ENCODE data around the gene C12orf56. TPM values are rescaled to one million over a fixed set of nuclear protein-coding genes. Genes with fewer than 3 reads are reported as not detected.
"Not testable (repeated sequence)": the region's sequence is repeated elsewhere in the genome, so short reads cannot be mapped to it uniquely, and the experiment has no call there.

C12orf56 gene
- total and polyA plus RNA-seq, 4 donors: 0.25 TPM; not detected in 3

DNA sequence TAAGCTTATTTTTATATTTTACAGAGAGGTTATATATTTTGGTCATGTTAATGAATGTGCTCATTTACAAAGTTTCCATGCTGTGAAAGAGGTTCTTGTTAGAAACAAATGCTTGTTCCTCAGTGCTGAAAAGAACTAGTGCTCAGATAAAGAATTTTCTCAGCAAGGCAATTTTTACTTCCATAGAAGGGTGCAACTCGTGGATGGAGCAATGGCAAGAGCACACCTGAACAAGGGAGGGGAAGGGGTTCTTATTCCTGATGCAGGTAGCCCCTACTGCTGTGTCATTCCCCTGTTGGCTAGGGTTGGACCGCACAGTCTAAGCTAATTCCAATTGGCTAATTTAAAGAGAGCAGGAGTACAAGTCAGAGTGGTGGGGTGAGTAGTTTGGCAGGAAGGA is 34.3 kb downstream of the C12orf56 start:
- H3K9me3 ChIP-seq (ENCODE audit: control insufficient read depth, low read length); H3K4me1 ChIP-seq (ENCODE audit: control insufficient read depth in 1 of 2, insufficient read depth in 2 of 2, low read length in 2 of 2); H3K27me3 ChIP-seq (ENCODE audit: control insufficient read depth in 1 of 2, insufficient read depth in 2 of 2, low read length in 1 of 2); ATAC-seq (ENCODE audit: low FRiP score); H3K4me3 ChIP-seq (ENCODE audit: low read length in 2 of 2); H3K27ac ChIP-seq (ENCODE audit: low read depth in 1 of 2, low read length in 2 of 2); intact Hi-C loops (cut with DNase I); H3K36me3 ChIP-seq (ENCODE audit: control insufficient read depth in 1 of 2, insufficient read depth in 2 of 2, low read length in 1 of 2); DNase-seq: not testable (repeated sequence)
- 80 to 87% methylated on average over 2 of the region's 2 CpGs for WGBS, 2 donors

DNA sequence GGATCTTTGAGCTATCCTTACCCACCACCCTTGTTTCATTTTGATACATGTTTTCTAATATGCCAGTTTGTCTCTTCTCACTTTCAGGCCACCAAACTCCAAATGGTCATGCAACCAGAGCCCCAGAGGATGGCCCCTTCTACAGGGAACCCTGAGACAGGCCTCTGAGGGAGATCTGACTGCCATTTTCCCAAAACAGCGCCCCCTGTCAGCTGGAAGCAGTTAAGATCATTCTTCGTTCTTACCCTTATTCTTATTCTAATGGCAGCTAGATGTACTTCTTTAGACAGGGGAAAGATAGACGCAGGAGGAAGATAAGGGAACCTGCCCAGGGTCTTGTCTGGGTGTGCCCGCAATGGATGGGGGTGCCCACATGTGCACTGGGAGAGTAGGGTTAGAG is 38.4 kb downstream of the C12orf56 start:
- no peak for DNase-seq
- Histone ChIP-seq H3K36me3 (ENCODE audit: control insufficient read depth in 1 of 2, insufficient read depth in 2 of 2, low read length in 1 of 2) (no peaks in the 10 kb centered on the region), H3K4me1 (ENCODE audit: control insufficient read depth in 1 of 2, insufficient read depth in 2 of 2, low read length in 2 of 2) (no peaks in the 10 kb centered on the region), H3K9me3 (ENCODE audit: control insufficient read depth, low read length) (peaks cover 2% of the 10 kb centered on the region), H3K27ac (ENCODE audit: low read depth in 1 of 2, low read length in 2 of 2) (no peak overlapping the region), H3K4me3 (ENCODE audit: low read length in 2 of 2) (no peak overlapping the region), H3K27me3 (ENCODE audit: control insufficient read depth in 1 of 2, insufficient read depth in 2 of 2, low read length in 1 of 2) (no peaks in the 10 kb centered on the region)
- intact Hi-C loops (cut with DNase I): no loop called here
- 72% methylated on average over 4 of the region's 4 CpGs for WGBS, 2 donors
- ATAC-seq (ENCODE audit: low FRiP score): no peak

GRCh38 chr12:64351265-64351664 is 39.3 kb downstream of the C12orf56 start:
- no peak overlapping the region for H3K4me3 ChIP-seq (ENCODE audit: low read length in 2 of 2)
- WGBS, 2 donors: 90 to 96% methylated on average over 5 of the region's 5 CpGs
- intact Hi-C loops (cut with DNase I): no loop called here
- H3K27ac ChIP-seq (ENCODE audit: low read depth in 1 of 2, low read length in 2 of 2): no peak overlapping the region
- ATAC-seq (ENCODE audit: low FRiP score) (no peak), DNase-seq (no peak)
- H3K36me3 ChIP-seq (ENCODE audit: control insufficient read depth in 1 of 2, insufficient read depth in 2 of 2, low read length in 1 of 2): no peaks in the 10 kb centered on the region
- H3K9me3 ChIP-seq (ENCODE audit: control insufficient read depth, low read length): peaks cover 2% of the 10 kb centered on the region
- no peaks in the 10 kb centered on the region for H3K27me3 ChIP-seq (ENCODE audit: control insufficient read depth in 1 of 2, insufficient read depth in 2 of 2, low read length in 1 of 2)
- no peaks in the 10 kb centered on the region for H3K4me1 ChIP-seq (ENCODE audit: control insufficient read depth in 1 of 2, insufficient read depth in 2 of 2, low read length in 2 of 2)

DNA sequence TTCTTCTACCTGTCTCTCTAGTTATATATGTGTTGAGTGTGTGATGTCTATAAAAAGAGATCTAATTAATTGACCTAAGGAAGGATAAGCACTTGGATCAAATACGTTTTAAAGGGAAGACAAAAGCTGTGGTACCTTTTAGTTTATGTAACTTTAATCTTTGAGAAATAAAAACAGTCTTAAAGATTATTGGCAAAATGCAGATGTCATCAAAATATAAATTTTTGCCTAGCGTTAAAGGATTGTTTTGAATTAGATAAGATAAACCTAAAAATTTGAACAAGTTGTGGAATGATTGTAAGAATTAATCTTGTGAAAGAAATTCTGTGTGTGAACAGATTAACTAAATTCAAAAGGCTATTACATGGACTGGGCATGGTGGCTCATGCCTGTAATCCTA is 42.9 kb downstream of the C12orf56 start:
- Histone ChIP-seq H3K27me3 (ENCODE audit: control insufficient read depth in 1 of 2, insufficient read depth in 2 of 2, low read length in 1 of 2) (no peaks in the 10 kb centered on the region), H3K9me3 (ENCODE audit: control insufficient read depth, low read length) (peaks cover 4% of the 10 kb centered on the region), H3K4me1 (ENCODE audit: control insufficient read depth in 1 of 2, insufficient read depth in 2 of 2, low read length in 2 of 2) (no peaks in the 10 kb centered on the region), H3K36me3 (ENCODE audit: control insufficient read depth in 1 of 2, insufficient read depth in 2 of 2, low read length in 1 of 2) (no peaks in the 10 kb centered on the region), H3K27ac (ENCODE audit: low read depth in 1 of 2, low read length in 2 of 2) (no peak overlapping the region), H3K4me3 (ENCODE audit: low read length in 2 of 2) (no peak overlapping the region)
- intact Hi-C loops (cut with DNase I): no loop called here
- DNase-seq: no peak
- WGBS, 2 donors: 35 to 36% methylated on average over 2 of the region's 2 CpGs
- no peak for ATAC-seq (ENCODE audit: low FRiP score)

DNA sequence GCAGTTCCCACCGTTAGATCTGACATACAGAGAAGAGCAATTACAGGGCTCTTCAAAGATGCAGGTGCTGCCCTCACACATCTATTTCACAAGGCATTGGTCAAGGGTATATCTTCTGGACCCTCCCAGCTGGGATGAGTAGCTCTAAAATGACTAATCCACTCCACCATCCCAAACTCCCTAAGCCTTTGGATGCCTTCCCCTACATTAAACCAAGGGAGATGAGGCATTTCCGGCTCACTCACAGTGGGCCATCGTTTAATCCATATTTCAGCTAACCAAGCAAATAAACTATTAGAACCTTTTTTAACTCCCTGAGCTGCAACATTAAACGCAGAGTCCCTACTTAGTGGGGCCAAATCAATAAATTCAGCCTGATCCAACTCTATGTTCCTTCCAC is 45.9 kb downstream of the C12orf56 start:
- intact Hi-C loops (cut with DNase I); H3K9me3 ChIP-seq (ENCODE audit: control insufficient read depth, low read length); DNase-seq; H3K27me3 ChIP-seq (ENCODE audit: control insufficient read depth in 1 of 2, insufficient read depth in 2 of 2, low read length in 1 of 2); H3K36me3 ChIP-seq (ENCODE audit: control insufficient read depth in 1 of 2, insufficient read depth in 2 of 2, low read length in 1 of 2); ATAC-seq (ENCODE audit: low FRiP score); H3K27ac ChIP-seq (ENCODE audit: low read depth in 1 of 2, low read length in 2 of 2); H3K4me3 ChIP-seq (ENCODE audit: low read length in 2 of 2); H3K4me1 ChIP-seq (ENCODE audit: control insufficient read depth in 1 of 2, insufficient read depth in 2 of 2, low read length in 2 of 2): not testable (repeated sequence)
- WGBS, 2 donors: 87 to 90% methylated on average over 4 of the region's 4 CpGs

GRCh38 chr12:64340546-64340945 is 50.0 kb downstream of the C12orf56 start:
- intact Hi-C loops (cut with DNase I); H3K27ac ChIP-seq (ENCODE audit: low read depth in 1 of 2, low read length in 2 of 2); H3K9me3 ChIP-seq (ENCODE audit: control insufficient read depth, low read length); DNase-seq; H3K4me3 ChIP-seq (ENCODE audit: low read length in 2 of 2); ATAC-seq (ENCODE audit: low FRiP score); H3K36me3 ChIP-seq (ENCODE audit: control insufficient read depth in 1 of 2, insufficient read depth in 2 of 2, low read length in 1 of 2); H3K27me3 ChIP-seq (ENCODE audit: control insufficient read depth in 1 of 2, insufficient read depth in 2 of 2, low read length in 1 of 2); H3K4me1 ChIP-seq (ENCODE audit: control insufficient read depth in 1 of 2, insufficient read depth in 2 of 2, low read length in 2 of 2): not testable (repeated sequence)
- 73 to 79% methylated on average over 2 of the region's 2 CpGs for WGBS, 2 donors

DNA sequence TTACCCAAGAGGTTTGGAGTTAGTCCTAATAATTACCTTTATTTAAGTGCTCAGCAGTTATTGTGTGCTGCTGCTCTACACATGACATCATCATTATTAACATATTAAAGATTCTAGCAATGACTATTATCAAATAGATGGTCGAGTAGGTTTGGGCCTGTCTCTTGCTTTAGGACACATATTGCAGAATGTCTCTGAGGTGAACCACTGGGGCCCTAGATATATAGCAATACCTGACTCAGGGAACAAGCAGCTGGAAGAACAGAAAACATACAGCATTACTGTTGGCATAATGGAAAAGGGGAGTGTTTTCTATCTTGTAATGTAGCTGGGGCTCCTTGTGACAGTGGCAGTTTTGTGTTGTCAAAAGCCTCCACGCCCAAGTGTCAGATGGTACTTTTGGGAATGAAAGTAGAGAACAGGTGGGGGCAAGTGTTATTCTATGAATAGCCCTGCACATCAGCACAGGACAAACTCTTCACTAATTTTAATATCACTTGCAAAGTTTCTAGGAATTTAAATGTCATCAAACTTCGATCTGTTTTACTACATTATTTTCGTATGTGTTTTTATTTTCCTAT is 54.6 kb downstream of the C12orf56 start:
- 73 to 80% methylated on average over 4 of the region's 4 CpGs for WGBS, 2 donors

GRCh38 chr12:64332938-64333337 is 57.6 kb downstream of the C12orf56 start:
- Histone ChIP-seq H3K4me1 (ENCODE audit: control insufficient read depth in 1 of 2, insufficient read depth in 2 of 2, low read length in 2 of 2) (no peaks in the 10 kb centered on the region), H3K27me3 (ENCODE audit: control insufficient read depth in 1 of 2, insufficient read depth in 2 of 2, low read length in 1 of 2) (no peaks in the 10 kb centered on the region), H3K36me3 (ENCODE audit: control insufficient read depth in 1 of 2, insufficient read depth in 2 of 2, low read length in 1 of 2) (no peaks in the 10 kb centered on the region), H3K4me3 (ENCODE audit: low read length in 2 of 2) (no peak overlapping the region), H3K9me3 (ENCODE audit: control insufficient read depth, low read length) (no peaks in the 10 kb centered on the region), H3K27ac (ENCODE audit: low read depth in 1 of 2, low read length in 2 of 2) (no peak overlapping the region)
- ATAC-seq (ENCODE audit: low FRiP score) (no peak), DNase-seq (no peak)
- 87 to 92% methylated on average over 2 of the region's 2 CpGs for WGBS, 2 donors
- intact Hi-C loops (cut with DNase I): no loop called here

More for the DNA sequence above, 54.6 kb downstream of the C12orf56 start:
- Histone ChIP-seq H3K36me3 (ENCODE audit: control insufficient read depth in 1 of 2, insufficient read depth in 2 of 2, low read length in 1 of 2) (no peaks in the 10 kb centered on the region), H3K27me3 (ENCODE audit: control insufficient read depth in 1 of 2, insufficient read depth in 2 of 2, low read length in 1 of 2) (no peaks in the 10 kb centered on the region), H3K4me1 (ENCODE audit: control insufficient read depth in 1 of 2, insufficient read depth in 2 of 2, low read length in 2 of 2) (no peaks in the 10 kb centered on the region), H3K9me3 (ENCODE audit: control insufficient read depth, low read length) (no peaks in the 10 kb centered on the region), H3K27ac (ENCODE audit: low read depth in 1 of 2, low read length in 2 of 2) (no peak overlapping the region), H3K4me3 (ENCODE audit: low read length in 2 of 2) (no peak overlapping the region)
- DNase-seq (no peak), ATAC-seq (ENCODE audit: low FRiP score) (no peak)
- intact Hi-C loops (cut with DNase I): no loop called here

DNA sequence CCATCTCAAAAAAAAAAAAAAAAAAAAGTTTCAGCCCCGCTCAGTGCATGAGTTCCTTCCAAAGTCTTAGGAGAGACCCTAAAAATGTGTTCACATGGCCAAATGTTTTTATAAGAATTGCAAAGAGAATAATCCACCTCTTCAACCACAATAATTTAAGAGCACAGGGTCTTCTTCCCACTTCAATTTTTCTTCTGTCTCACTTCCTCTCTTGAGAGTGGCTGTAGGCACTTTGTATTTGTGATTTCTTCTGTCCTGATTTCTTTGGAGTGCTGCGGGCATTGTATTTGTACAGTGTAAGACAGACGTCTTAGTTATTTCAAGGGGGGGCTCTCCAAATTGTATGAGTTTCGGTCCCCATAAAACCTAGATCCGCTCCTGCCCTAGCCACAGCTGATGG is 58.3 kb downstream of the C12orf56 start:
- WGBS, 2 donors: 74 to 87% methylated on average over 5 of the region's 5 CpGs

More for the DNA sequence above, 58.3 kb downstream of the C12orf56 start:
- no peaks in the 10 kb centered on the region for H3K9me3 ChIP-seq (ENCODE audit: control insufficient read depth, low read length)
- H3K4me3 ChIP-seq (ENCODE audit: low read length in 2 of 2): no peak overlapping the region
- H3K27me3 ChIP-seq (ENCODE audit: control insufficient read depth in 1 of 2, insufficient read depth in 2 of 2, low read length in 1 of 2): no peaks in the 10 kb centered on the region
- ATAC-seq (ENCODE audit: low FRiP score) (no peak), DNase-seq (no peak)
- no peaks in the 10 kb centered on the region for H3K36me3 ChIP-seq (ENCODE audit: control insufficient read depth in 1 of 2, insufficient read depth in 2 of 2, low read length in 1 of 2)
- intact Hi-C loops (cut with DNase I): no loop called here
- H3K27ac ChIP-seq (ENCODE audit: low read depth in 1 of 2, low read length in 2 of 2): no peak overlapping the region
- H3K4me1 ChIP-seq (ENCODE audit: control insufficient read depth in 1 of 2, insufficient read depth in 2 of 2, low read length in 2 of 2): no peaks in the 10 kb centered on the region
